Stimulated activated CD4-positive, alpha-beta T cell treated with anti-CD3 and anti-CD28 coated beads, Interleukin-1b, Interleukin-23, amount 100 ng/mL, for 24 hours (primary cell): ENCODE measurements around the gene KCNH5.
"Not testable (repeated sequence)": the region's sequence is repeated elsewhere in the genome, so short reads cannot be mapped to it uniquely, and the experiment has no call there.

Experiments used
- DNase-seq, 4 experiments: peaks; one replicate each; pipeline ENCODE4 v3.0.0-alpha.2; 2020; ENCODE audit warnings: low read depth in 4 of 4, low spot score in 1 of 4

KCNH5 gene

DNA sequence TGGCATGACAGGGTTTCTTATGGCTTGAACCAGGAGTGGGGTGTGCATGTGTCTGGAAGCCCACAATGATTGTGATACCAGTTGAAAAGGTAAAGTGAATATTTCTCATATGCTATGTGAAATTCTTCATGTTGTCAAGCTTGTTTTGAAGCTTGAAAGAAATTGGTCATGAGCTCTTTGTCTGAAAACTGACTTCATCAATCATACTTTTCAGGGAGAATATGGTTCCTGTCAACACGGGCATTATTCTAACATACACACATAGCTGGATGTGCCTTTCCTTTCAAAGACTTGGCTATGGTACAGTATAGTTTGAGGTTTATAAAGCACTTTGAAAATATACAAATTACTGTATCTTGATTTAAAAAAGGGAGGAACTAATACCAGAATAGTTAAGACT, 158.8 kb downstream of the KCNH5 start:
- no peak for DNase-seq

DNA sequence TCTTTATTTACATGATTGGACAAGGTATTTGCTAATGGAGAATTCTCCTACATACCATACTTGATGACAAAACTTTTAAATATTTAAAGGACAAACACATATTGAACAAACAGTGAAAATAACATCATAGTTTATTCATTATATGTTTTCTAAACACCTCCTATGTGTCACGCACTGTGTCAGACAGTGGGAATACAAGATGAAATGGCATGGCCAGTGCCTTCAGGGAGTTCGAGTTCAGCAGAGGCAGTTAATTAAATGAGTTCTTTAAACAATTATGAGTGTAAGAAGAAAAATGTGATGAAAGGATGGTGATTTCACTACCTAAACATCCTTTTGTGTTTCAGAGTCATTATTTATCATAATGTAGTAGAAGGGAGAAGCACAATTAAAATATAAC, 159.8 kb downstream of the KCNH5 start:
- DNase-seq = no peak

DNA sequence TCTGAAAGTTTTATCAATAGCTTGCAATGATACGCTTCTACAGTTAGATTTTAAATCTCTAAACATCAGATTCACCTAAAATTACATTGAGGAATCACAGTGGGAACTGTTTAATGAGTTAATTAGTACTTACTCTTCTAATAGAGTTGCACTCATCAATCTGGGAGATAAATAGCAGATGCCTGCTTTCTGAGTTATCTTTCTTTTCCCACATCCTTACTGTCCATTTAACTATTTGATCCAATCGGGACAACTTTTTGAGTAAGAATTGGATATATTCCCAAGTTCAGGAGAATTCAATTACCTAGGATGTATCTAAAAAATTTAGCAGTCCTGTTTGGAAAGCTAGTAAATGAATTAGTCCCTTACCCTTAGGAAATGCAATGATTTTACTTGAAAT, 162.3 kb downstream of the KCNH5 start:
- no peak for DNase-seq

DNA sequence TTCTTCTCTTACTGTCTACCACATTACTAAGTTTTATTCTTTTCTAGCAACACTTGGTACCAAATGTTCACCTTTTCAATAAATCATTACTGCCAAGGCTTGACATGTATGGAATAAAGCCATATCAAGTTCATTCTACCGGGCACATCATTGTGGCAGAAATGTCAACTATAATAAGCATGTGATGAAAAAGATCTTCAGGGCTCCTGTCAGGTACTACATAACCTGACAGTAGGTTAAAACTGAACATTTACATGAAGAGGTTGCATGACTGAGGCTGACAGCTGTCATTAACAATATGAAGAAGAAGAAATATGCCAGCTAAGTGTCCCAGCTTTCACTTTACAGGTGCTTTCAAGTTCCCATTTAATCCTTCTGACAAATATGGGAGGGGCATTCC, 178.9 kb downstream of the KCNH5 start:
- DNase-seq = no peak

DNA sequence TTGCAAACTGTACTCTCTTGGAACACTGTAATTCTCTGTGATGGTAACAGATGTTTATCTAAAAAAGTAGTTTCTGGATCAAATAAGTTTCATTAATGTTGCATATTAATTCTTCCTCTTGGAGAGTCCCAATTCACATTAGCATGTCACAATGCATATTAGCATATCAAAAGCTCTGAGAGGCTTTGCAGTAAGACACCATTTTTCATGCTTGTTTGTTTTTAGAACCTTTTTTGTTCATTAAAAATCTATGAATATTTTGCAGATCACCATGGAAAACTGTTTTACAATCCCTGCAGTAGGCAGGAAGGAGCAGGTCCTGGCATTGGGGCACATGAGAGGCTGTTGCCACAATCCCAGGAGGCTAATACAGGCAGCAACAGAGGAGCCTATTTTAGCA, 180.7 kb downstream of the KCNH5 start:
- no peak for DNase-seq

DNA sequence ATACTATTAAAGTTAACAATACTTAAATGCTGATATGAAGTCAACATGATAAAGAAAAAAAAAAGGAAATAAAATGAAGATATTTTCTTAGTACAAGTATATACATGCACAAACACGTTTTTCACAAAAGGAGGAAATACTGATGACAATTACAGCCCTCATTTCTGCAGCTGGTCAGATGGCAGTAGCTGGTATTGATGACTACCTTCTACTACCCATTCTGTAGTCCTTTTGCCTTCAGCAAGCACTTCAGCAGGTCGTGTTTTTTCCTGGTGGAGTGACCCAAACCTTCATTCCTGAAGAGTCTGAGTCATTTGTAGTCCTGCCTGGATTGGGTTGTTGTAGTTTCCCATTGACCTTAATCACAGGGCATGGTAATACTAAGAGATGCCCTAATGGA, 187.2 kb downstream of the KCNH5 start:
- DNase-seq = not testable (repeated sequence)

DNA sequence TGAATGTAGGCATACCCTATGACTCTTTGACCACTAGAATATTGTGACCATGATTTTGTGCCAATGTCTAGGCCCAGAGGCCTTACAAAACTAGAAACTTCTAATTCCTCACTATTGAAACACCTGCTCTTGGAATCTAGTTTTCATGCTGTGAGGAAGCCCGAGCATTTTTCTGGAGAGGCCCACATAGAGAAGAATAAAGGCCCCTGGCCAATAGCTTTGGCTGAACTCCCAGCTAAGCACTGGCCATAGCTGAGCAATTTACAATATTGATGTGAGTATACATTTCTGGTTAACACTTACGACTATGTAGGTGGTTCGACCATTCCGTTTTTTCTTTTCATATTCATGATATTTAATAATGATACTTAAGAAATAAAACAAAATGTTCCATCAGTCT, 190.3 kb downstream of the KCNH5 start:
- DNase-seq = no peak

DNA sequence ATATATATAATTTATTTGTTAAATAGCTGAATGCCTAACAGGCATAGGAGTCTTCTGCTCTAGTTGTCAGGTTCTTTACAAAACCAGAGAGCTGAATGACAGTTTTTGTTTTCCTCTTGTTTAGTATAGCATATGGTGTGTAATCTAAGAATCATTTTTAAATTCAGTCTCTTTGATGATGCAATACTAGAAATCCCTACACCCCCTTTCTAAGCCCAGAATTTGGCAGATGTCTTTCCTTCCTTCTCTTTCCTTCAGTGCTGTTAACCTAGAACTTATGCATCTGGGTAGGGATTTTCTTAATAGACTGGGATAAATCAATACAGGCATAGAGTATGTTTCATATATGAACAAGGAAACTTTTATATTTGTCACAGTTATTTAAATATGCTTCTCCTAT, 198.1 kb downstream of the KCNH5 start:
- no peak for DNase-seq

DNA sequence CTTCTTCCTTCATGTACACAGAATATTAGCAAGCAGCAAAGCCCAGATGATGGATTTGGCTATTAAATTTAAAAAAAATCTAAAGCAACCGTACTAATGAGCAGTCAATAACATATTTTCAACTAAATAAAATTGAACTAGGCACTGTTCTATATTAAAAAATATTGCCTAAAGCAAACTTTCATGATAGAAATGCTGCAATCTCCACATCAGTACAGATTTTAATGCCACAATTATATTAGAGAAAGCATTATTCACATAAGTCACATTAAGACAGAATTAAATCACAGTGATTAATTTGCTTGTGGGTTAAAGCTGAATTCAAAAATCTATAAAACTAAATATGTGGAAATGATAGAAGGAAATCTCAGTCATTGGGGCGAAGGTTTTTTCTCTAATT, 200.7 kb downstream of the KCNH5 start:
- DNase-seq = no peak

DNA sequence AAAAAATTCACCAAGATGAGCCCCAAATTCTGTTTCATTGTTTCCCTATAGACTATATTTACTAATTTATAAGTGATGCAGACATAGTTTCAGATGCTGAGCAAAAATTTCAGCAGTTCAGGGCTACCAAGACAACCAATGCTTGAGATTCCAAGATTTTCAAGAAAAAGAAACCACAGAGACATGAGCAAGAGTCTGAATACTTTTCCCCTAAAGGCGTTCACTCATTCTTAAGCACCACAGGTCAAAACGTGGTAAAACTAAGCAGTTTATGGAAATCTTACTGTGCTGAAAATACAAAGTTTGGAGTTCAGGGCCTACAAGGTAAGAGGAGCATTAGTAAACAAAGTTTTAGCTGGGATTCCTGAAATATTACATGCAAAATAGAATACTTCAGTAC, 221.2 kb downstream of the KCNH5 start:
- no peak for DNase-seq

DNA sequence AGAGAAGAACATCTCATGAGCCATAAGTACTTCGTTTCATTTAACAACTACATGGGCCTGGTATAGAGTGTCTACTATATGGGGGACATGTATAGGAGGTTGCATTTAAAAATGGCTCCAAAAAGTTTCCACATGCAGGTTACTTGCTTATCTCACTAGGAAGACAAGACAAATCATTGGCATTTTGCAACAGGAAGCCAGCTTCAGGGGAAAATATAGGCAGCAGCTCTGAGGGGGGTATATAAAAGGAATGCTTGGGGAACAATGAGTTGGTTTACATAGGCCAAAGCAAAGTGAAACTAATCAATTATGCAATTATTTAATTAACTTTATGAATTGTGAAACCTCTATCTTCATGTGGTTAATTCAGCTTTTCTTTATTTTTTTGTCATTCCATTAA, 225.3 kb downstream of the KCNH5 start:
- DNase-seq = no peak

DNA sequence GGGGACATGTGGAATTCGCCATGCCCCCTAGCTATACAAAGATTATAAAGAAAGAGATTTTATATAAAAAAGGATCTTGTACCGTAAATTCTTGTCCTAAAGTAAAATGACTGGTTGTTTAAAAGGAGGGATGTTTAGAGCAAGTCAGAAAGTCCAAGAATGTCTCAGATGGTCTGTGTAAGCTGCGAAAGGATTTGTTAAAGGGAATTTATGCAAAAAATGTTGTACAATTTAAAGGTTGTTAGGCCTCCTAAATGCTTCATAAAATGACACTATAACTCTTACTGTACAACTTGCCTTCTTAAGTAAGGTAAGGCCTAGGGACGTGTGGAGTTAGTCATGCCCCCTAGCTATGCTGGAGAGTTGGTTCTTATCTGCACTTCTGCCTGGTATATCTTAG, 237.6 kb downstream of the KCNH5 start:
- no peak for DNase-seq

DNA sequence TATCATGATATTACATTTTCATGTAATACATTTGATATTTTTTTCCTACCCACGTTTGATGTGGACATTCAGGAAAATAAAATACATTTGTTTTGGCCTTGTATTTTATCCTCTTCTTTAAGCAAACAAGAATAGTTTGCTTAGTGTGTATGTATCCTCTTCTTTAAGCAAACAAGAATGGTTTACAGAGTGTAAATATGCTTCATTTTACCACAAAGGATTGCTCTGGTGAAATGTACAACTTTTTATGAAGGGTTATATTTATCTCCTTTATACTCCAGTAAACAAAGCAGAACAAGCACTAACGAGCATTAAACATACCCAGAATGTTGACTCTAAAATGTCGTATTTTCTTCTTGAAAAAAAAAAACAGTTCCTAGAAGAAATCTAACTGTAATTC, 244.7 kb downstream of the KCNH5 start:
- DNase-seq = no peak

DNA sequence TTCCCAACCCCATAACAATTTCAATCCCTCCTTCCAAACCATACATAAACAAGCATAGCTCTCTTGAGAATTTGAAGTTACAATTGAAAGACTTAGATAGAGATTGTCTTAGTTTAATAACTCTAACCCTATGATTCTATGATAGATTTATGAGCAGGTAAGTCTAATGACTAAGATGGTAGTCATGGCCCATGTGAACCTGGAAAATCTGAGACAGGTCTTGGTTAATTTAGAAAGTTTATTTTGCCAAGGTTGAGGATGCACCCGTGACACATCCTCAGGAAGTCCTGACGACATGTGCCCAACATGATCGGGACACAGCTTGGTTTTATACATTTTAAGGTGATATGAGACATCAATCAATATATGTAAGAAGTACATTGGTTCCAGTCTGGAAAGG, 248.8 kb downstream of the KCNH5 start:
- no peak for DNase-seq

DNA sequence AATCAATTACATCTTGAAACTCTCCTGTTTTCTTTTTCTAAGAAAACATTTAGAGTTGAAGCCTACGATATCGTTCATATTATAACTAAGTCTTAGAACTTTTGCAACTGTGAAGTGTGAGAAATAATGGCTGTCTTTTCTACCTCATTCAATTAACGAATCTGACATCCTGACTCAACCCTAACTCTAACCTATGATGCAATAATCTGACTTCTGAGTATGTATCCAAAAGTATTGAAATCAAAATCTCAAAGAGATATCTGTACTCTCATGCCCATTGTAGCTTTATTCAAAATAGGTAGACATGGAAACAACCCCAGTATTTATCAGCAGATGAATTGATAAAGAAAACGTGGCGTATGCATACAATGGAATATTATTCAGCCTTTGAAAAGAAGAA, 252.7 kb downstream of the KCNH5 start:
- DNase-seq = no peak

DNA sequence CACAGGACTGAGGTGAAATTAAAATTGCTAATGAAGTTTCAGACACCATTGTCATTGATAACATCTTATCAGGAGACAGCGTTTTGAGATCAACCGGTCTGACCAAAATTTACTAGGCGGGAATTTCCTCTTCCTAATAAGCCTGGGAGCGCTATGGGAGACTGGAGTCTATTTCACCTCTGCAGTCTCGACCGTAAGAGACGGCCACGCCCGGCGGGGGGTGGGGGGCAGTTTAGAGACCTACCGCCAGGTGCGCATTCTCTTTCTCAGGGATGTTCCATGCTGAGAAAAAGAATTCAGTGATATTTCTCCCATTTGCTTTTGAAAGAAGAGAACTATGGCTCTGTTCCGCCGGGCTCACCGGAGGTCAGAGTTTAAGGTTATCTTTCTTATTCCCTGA, 263.9 kb downstream of the KCNH5 start:
- not testable (repeated sequence) for DNase-seq

DNA sequence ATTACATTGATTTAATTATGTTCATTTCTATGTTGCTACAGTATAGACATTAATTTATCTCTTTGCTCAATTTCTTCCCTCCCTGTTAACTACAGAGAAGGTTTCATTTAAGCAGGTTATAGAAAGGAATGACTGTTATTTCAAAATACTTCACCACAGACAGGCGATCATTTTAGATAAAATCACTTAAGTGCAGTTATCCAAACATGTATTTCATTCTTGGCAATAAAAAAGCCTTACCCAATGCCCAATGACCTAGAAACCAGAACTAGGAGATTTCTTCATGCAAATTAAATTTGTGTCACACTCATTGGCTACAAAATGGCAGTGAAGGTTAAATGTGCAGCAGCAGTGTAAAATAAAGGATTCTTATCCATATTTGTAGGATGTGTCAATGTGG, 266.4 kb downstream of the KCNH5 start:
- no peak for DNase-seq

DNA sequence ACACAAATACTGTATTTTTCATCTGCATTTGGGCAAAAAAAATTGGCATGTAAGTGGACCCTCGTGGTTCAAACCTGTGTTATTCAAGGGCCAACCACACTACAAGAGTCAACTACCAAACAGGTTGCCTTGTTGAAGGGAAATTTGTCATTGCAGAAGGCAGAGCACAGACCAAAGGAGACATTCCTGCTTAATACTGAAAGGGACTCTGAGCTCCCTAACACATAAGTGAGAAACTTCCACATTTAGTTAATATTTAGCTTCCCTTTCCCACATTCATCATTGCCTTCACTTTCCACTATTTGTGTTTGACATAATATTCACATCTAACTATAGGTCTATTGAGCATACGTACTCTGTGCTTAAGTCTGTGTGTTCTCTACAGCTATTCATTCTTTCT, 266.9 kb downstream of the KCNH5 start:
- no peak for DNase-seq

DNA sequence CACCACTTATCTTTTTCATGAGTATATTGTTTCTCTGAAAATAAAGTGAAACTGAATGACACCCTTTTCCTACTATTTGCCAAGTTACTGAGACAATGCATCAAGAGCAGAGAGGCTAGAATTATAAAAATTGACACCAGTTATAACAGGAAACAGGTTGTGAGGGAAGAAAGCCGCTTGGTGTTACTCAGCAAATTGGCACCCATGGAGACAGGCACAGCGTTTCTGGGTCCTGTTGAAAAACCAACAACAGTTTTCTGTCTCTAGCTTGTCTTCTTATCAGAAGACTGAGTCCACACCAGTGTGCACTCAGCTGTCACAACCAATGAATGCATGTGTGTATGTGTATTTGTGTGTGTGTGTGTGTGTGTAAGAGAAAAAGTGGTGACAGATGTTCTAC, 267.7 kb downstream of the KCNH5 start:
- DNase-seq = no peak

DNA sequence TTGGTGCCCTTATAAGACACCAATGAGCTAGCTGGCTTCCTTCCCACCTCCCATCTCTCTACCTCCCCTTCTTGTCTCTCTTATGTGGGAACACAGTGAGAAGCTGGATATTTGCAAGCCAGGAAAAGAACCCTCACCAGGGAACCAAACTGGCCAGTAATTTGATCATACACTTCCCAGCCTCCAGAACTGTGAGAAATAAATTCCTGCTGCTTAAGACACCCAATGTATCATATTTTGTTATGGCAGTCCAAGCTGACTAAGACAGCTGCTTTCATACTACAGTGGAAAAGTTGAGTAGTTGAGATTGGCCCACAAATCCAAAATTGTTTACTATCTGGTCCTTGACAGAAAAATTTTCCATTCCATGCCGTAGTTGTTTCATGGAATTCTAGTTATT, 269.0 kb downstream of the KCNH5 start:
- DNase-seq = no peak

DNA sequence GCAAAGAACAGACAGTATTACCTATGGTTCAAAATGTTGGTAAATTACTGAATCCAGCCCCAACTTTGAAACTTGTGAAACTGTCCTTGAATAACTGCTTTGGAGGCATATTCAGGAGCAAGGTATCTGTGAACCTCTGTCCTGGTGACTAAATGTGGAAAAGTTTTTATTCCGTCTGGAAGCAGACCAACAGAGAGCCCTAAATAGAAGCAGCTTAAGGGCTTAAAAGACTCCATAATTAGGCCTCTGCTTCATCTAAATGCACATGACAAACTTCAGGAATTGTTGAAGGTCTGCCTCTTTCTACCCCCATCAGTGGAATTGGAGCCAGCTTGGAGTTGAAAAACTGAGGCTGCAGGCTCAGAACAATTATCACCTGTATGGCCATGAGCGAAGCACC, 276.5 kb downstream of the KCNH5 start:
- no peak for DNase-seq

DNA sequence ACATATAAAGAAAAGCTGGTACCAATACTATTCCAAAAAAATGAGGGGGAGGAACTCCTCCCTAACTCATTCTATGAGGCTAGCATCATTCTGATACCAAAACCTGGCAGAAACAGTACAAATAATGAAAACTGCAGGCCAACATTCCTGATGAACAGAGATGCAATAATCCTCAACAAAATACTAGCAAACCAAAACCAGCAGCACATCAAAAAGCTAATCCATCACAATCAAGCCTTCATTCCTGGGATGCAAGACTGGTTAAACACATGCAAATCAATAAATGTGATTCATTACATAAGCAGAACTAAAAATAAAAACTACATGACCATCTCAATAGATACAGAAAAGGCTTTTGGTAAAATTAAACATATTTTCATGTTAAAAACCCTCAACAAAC, 281.3 kb downstream of the KCNH5 start:
- no peak for DNase-seq

DNA sequence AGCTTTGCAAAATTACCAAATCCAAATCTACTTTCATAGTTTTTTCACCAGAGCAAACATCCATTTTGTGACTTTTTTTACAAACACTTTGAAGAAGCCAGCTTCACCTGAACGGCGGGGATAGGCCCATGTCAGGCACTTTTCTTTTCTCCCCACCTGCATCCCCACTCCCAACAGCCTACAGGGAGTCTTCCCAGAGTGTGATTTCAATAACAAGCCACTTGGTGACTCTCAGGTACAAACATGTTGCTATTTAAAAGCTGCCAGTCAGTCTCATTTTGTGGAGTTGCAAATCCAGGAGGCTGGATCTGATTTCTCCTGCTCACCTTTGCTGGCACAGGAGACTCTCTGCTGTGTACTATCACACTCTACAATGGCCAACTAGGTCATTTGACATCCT, 285.5 kb downstream of the KCNH5 start:
- no peak for DNase-seq

DNA sequence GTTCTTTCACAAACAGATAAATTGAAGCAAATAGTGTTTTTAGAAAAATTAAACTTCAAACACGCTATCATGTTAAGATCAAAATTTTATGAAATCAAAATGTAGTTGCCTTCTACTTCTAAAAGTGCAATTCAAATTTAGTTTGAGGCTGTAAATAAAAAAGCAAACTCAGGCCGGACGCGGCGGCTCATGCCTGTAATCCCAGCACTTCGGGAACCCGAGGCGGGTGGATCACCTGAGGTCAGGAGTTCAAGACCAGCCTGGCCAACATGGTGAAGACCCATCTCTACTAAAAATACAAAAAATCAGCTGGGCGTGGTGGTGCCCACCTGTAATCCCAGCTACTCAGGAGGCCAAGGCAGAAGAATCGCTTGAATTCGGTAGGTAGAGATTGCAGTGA, 298.4 kb downstream of the KCNH5 start:
- DNase-seq = not testable (repeated sequence)
